GM12865 (cell line): ENCODE results near the gene ROCK2.

Source experiments
- DNase-seq: peaks from one replicate; pipeline ENCODE4 v3.0.0; 2010; ENCODE audit warnings: low read depth
- H3K4me3 ChIP-seq: 2 replicates; pipeline ENCODE4 v1.5.1; 2011; ENCODE audit warnings: mild to moderate bottlenecking, low read depth, low read length, control low read depth
- CTCF ChIP-seq: IDR thresholded peaks from 2 replicates; pipeline ENCODE4 v1.5.1; 2011; ENCODE audit warnings: low read length, control low read depth, low read depth, inconsistent platforms; ENCODE audit not compliant: insufficient read depth; ENCODE audit errors: missing control alignments

The ROCK2 gene

GRCh38 chr2:11144738-11145079 lies 199.7 kb downstream of the ROCK2 start:
- H3K4me3 ChIP-seq = no peak overlapping the region
- no peak for TF ChIP-seq CTCF
- DNase-seq = no peak

- TF ChIP-seq CTCF = no peak
- no peak for DNase-seq
- H3K4me3 ChIP-seq = no peak overlapping the region
These were observed 200.2 kb downstream of the ROCK2 start for GRCh38 chr2:11144077-11144737.

GRCh38 chr2:11142987-11143386 lies 201.4 kb downstream of the ROCK2 start:
- no peak for TF ChIP-seq CTCF
- no peak overlapping the region for H3K4me3 ChIP-seq
- no peak for DNase-seq

GRCh38 chr2:11142330-11142729 lies 202.1 kb downstream of the ROCK2 start:
- no peak for TF ChIP-seq CTCF
- no peak for DNase-seq
- H3K4me3 ChIP-seq = no peak overlapping the region

GRCh38 chr2:11141319-11141718 lies 203.1 kb downstream of the ROCK2 start:
- TF ChIP-seq CTCF = no peak
- H3K4me3 ChIP-seq = no peak overlapping the region

GRCh38 chr2:11140492-11140891 lies 203.9 kb downstream of the ROCK2 start:
- no peak for DNase-seq
- no peak overlapping the region for H3K4me3 ChIP-seq
- TF ChIP-seq CTCF = no peak

More at GRCh38 chr2:11141319-11141718, 203.1 kb downstream of the ROCK2 start:
- DNase-seq = no peak

- H3K4me3 ChIP-seq = no peak overlapping the region
These were observed 210.1 kb downstream of the ROCK2 start for GRCh38 chr2:11134349-11134748.

More at GRCh38 chr2:11134349-11134748, 210.1 kb downstream of the ROCK2 start:
- DNase-seq = no peak
- TF ChIP-seq CTCF = no peak
